Measurements from ENCODE around the gene CD151. TPM values are rescaled to one million over a fixed set of nuclear protein-coding genes. Genes with fewer than 3 reads are reported as not detected.

The CD151 gene
- total RNA-seq, 1 experiment from 2014 or later = 302 TPM

- no peak for DNase-seq (ENCODE audit: extremely low read depth, low read depth)
Measured at GRCh38 chr11:813072-813455, 19.7 kb upstream of the CD151 start.

GRCh38 chr11:813456-814096 is 19.2 kb upstream of the CD151 start:
- DNase-seq (ENCODE audit: extremely low read depth, low read depth) = no peak

DNA sequence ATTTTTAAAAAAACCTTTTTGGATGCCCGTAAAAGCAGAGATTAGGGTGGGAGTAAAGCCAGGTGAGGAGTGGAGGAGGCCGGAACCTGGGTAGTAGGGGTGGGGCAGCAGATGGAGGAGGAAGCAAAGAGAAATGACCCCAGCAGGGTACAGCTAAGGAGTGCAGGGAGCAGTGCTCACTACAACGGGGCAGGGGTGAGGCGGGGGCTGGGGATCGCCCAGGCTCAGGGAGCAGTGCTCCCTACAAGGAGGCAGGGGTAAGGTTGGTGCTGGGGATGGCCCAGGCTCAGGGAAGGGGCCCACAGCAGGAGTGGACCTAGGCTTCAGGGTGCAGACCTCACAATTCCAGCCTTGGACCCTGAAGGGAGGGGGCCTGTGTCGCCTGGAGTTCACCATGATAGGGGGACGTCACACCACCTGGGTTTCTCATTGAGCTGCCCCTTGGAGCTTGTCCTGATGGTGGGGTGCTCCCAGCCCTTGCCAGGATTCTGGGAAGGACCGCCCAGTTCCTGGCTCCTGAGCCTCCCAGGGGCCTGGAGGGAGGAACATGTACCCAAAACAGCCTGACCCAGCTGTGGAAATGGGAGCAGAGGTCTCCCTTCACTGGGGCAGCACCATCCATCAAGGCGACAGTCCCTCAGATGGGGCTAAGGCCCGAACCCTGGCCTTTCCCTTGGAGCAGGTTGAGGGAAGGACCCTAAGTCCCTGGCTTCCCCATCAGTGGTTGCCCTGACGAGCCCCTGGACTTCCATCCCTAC is 16.9 kb upstream of the CD151 start:
- DNase-seq (ENCODE audit: extremely low read depth, low read depth) = no peak

DNA sequence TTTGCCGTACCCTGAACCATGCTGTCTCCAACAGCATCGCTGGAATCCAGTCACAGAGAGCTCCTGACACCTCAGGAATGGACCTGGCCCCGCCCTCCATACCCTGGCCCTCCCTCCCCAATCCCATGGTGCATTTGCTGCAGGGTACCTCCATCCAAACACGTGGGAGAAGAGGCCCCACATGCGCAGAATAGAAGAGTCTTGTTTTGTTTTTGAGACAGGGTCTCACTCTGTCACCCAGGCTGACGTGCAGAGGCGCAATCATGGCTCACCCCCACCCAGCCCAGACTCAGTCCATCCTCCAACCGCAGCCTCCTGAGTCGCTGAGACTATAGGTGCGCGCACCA is 16.3 kb upstream of the CD151 start:
- no peak for DNase-seq (ENCODE audit: extremely low read depth, low read depth)

- DNase-seq (ENCODE audit: extremely low read depth, low read depth) = no peak
Measured at GRCh38 chr11:818396-819128, 14.2 kb upstream of the CD151 start, which contains the start of gene PNPLA2. Gene PNPLA2, plus strand, starts transcription at chr11:818914. Its CDS starts 805 bp downstream, at chr11:819719.

DNA sequence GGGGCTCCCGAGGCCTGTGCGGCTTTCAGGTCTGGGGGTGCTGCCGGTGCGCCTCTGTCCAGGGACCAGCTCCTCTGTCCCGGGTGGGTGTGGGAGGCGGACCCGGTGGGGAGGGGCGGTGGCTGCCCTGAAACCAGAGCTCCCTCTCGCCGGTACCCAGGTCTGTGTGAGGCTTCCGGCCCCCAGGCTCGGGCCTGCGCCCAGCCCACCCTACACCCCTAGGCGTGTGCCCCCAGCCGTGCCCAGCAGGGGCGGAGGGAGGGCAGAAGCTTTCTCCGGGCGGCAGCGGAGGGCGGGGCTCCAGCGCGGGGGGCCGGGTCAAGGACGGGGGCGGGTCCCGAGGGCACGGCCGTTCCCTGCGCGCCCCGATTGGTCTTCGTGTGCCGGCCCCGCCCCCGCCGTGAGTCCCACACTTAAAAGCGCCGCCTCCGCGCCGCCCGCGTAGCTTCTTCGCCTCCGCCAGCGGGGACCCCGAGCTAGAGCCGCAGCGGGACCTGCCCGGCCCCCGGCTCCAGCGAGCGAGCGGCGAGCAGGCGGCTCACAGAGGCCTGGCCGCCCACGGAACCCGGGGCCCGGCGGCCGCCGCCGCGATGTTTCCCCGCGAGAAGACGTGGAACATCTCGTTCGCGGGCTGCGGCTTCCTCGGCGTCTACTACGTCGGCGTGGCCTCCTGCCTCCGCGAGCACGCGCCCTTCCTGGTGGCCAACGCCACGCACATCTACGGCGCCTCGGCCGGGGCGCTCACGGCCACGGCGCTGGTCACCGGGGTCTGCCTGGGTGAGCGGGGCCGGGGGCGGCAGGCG is 13.4 kb upstream of the CD151 start:
- DNase-seq (ENCODE audit: extremely low read depth, low read depth) = peak; percentile 76

- DNase-seq (ENCODE audit: extremely low read depth, low read depth) = no peak
Measured at GRCh38 chr11:819943-820649, 12.7 kb upstream of the CD151 start.

DNA sequence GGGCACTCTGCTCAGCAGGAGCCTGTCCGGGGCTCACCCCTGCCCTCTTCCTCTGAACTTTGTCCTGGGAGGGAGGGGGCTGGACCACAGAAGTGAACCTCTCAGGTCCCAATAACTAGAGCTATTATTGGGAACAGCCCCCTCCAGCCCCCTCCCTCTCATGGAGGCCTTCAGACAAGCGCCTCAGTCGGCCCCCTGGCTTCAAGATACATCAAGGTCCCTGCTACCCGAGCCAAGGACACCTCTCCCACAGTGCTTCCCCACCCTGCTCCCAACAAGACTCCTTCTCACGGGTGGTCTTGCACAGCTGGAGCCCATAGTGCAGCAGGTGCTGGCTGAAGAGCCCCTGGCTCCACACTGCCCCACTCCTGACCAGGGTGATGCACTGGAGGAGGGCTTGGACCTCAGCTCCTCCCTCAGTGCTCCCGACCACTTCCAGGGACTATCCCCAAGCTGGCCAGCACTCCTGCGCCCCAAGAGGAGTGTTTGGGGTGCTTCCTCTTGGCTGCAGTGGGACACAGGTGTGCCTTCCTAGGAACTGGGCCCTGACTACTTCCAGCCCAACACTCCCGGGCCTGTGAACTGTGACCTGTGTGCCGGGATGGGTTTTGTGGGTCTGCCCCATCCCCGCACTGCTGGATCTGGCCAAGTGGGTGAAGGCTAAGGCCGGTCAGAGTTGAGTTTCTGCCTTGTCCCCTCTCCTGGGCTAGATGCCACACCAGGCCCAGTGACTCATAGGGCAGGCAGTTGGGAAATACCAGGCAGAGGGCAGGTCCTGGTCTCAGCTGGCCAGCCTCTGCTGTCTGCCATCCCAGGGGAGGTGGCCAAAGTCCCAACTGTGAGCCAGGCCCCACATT is 11.9 kb upstream of the CD151 start:
- peak; percentile 67 for DNase-seq (ENCODE audit: extremely low read depth, low read depth)

- DNase-seq (ENCODE audit: extremely low read depth, low read depth) = no peak
Measured at GRCh38 chr11:821512-822371, 11.0 kb upstream of the CD151 start.

DNA sequence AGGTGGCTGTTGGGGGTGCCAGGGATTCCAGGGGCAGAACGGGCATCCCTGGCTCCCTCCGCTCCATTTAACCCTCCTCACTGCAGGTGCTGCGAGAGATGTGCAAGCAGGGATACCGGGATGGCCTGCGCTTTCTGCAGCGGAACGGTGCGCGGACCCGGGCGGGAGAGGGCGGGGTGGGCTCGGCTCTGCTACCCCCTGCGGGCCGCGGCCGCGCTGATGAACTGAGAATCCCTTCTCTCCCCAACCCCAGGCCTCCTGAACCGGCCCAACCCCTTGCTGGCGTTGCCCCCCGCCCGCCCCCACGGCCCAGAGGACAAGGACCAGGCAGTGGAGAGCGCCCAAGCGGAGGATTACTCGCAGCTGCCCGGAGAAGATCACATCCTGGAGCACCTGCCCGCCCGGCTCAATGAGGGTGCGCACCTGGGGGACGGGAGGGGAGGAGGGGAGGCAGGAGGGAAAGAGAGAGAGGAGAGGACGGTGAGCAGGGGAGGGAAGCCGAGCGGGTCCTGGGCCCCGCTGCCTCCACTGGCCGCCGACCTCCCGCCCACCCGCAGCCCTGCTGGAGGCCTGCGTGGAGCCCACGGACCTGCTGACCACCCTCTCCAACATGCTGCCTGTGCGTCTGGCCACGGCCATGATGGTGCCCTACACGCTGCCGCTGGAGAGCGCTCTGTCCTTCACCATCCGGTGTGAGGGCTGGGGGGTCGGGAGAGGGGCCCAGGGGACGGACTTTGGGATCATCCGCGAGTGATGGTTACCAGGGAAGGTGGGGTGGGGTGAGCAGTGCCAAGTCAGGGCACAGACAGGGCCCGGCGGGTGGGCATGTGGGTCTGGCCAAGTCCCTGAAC is 9.1 kb upstream of the CD151 start:
- DNase-seq (ENCODE audit: extremely low read depth, low read depth) = no peak

GRCh38 chr11:824292-824880 is 8.4 kb upstream of the CD151 start:
- no peak for DNase-seq (ENCODE audit: extremely low read depth, low read depth)

DNA sequence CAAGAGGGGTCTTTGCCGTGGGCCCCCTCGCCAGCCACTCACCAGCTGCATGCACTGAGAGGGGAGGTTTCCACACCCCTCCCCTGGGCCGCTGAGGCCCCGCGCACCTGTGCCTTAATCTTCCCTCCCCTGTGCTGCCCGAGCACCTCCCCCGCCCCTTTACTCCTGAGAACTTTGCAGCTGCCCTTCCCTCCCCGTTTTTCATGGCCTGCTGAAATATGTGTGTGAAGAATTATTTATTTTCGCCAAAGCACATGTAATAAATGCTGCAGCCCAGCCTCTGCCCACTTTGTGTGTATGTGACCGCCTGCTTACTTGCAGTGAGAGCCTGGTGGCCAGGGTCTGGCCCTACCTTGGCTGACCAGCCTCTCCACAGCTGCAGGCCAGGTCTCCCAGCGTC is 7.8 kb upstream of the CD151 start:
- DNase-seq (ENCODE audit: extremely low read depth, low read depth) = no peak

DNA sequence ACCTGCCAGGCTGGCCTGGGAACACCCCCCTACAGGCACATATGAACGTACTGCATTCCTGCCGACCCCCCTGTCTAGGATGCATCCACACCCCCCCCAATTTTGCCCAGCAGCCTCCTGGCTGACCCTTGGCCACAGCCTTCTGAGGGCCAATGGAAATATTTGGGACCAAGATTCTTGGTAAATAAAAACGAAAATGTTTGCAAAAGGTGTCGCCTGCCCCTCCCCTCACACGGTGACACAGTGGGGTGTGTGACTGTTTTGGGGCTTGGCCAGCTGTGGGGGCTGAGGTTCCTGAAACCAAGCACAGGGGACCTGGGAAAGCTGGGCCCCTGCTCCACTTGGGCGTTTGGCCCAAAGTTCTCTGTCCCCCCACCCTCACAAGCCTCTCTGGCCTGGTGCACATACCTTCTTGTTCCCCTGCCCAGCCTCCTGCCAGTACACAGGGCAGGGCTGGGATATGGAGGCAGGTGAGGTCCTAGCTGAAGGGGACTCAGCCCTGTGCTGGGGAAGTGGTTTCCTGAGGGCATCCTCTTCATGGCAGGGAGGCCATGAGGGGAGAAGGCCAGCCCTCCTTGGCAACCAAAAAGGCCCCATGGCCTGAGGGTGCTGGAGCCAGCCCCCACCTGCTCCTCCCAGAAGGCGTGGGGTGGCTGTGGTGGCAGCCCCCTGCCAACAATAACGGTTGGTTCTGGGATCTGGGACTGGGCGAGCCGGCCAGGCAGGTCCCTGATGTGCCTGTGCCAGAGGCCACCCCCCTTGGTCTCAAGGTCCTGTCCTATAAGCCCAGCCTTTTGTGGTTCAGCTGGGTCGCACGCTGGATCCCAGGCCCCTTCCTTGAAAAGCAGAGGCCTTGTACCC is 7.2 kb upstream of the CD151 start:
- no peak for DNase-seq (ENCODE audit: extremely low read depth, low read depth)

GRCh38 chr11:826227-826621 is 6.5 kb upstream of the CD151 start:
- DNase-seq (ENCODE audit: extremely low read depth, low read depth) = no peak

GRCh38 chr11:826836-827145 is 6.0 kb upstream of the CD151 start:
- no peak for DNase-seq (ENCODE audit: extremely low read depth, low read depth)

DNA sequence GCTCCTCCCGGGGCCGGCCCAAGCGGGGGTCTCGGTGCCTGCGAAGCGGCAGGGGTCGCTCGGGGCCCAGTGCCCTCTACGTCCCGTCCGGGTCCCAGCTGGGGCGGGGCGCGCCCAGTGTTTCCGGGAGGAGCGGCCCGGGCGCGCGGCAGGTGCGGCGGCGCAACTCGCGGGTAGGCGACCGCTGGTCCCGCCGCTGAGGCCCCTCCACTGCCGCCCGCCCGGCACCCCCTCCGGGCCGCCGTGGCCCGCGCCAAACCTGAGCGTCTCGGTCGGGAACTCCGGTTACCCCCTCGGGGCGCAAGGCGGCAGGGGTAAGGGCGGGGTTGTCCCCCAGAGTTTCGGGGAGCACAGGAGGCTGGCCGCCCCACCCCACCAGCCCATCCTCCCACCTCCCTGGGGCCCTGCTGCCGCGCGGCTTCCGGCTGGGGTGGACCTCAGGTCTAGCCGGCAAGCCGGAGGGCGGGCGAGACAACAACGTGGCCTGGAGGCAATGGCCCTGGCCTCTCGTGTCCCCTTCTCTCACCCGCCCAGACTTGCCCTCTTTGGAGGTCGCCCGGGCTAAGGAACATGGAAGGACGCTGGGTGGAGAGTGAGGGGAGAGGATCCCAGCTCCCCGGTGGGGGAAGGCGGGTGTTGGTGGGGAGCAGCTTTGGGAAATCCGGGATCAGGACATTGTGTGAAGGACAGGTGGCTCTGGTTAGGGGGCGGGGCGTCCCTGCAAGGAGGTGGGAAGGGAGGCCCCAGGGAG is 5.4 kb upstream of the CD151 start:
- no peak for DNase-seq (ENCODE audit: extremely low read depth, low read depth)
